Vagina (tissue), 2 donors: ENCODE measurements around the gene COL27A1. TPM values are rescaled to one million over a fixed set of nuclear protein-coding genes. Genes with fewer than 3 reads are reported as not detected.

Source experiments
- DNase-seq, 2 donors: peaks; one replicate each; pipeline ENCODE4 v3.0.0-alpha.2; 2017; ENCODE audit errors: extremely low spot score in 2 of 2
- H3K27ac ChIP-seq: fragments of 200-600 bp; sonication (generic); one replicate; pipeline ENCODE4 v1.5.1; 2019
- H3K27me3 ChIP-seq: fragments of 200-600 bp; sonication (generic); one replicate; pipeline ENCODE4 v1.5.1; 2019
- H3K36me3 ChIP-seq, 2 donors: fragments of 200-600 bp; sonication (generic); one replicate each; pipeline ENCODE4 v1.5.1; 2017 to 2019
- H3K4me1 ChIP-seq: fragments of 200-600 bp; sonication (generic); one replicate; pipeline ENCODE4 v1.5.1; 2019
- H3K4me3 ChIP-seq, 2 donors: fragments of 200-600 bp; sonication (generic); 1 replicate in 1 of 2; 2 replicates in 1 of 2; pipeline ENCODE4 v1.5.1; 2016 to 2019
- H3K9me3 ChIP-seq: fragments of 200-600 bp; sonication (generic); one replicate; pipeline ENCODE4 v1.5.1; 2019
- POLR2A ChIP-seq, 2 donors: fragments of 450-650 bp; IDR thresholded peaks; one replicate each; pipeline ENCODE4 v1.6.1; 2017; ENCODE audit warnings: antibody characterized with exemption in 2 of 2, mild to moderate bottlenecking in 2 of 2, moderate library complexity in 2 of 2
- POLR2AphosphoS5 ChIP-seq, 2 donors: sonication (generic); formaldehyde crosslinking; IDR thresholded peaks; one replicate each; pipeline ENCODE4 v1.9.0; 2017; ENCODE audit warnings: antibody characterized with exemption in 2 of 2, mild to moderate bottlenecking in 2 of 2, low read depth in 1 of 2; ENCODE audit not compliant: insufficient read depth in 1 of 2
- intact Hi-C: fragments of 100-400 bp; cut with DNase I; formaldehyde crosslinking; loops from one replicate; pipeline ENCODE4 v1.15.1; 2023
- total RNA-seq: library from RNA; depleted of rRNA; stranded (reverse); fragments of >200 nt; gene quantifications from one replicate; pipeline ENCODE4 v1.2.3, GENCODE V29; 2016
- TF ChIP-seq, protein P1 (sequence below), 3 experiments: fragments of 450-650 bp in 2 of 3; fragments of 200-600 bp in 1 of 3; sonication (generic) in 1 of 3; IDR thresholded peaks; one replicate each; pipeline ENCODE4 v1.5.1; 2017 to 2019; ENCODE audit warnings: antibody characterized with exemption in 3 of 3, mild to moderate bottlenecking in 2 of 3, moderate library complexity in 2 of 3

The COL27A1 gene
- total RNA-seq, 1 donor from 2014 or later: 17.2 TPM

DNA sequence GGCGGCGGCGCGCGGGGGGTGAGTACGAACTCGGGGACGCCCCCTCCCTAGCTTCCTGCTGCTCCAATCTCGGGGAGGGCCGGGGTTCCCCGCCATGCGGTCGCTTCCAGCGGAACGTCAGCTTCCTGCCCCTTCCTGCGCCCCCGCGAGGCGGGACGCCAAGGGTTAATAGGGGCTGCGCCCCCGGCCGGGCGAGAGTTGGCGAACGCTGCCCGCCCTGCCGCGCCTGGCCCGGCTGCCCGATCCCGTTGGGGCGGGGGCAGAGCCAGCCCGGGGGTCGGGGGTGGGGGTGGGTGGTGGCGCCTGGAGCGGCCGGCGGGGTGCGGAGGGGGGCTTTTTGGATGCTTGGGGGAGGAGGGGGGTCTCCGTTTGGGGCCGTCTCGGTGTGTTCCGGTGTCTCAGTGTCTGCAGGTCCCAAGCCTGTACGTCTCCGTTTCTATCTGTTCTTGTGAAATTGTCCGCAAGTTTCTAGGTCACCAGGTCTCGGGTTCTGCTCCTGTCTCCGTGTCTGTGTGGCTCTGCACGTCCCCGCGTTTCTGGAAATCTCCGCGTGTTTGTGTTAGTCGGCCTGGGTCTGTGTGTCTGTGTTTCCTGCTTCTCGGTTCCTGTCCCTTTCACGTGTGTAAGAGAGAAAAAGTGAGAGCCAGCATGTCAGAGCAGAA is 789 bp downstream of the COL27A1 start:
- H3K27me3 ChIP-seq: no peaks in the 10 kb centered on the region

DNA sequence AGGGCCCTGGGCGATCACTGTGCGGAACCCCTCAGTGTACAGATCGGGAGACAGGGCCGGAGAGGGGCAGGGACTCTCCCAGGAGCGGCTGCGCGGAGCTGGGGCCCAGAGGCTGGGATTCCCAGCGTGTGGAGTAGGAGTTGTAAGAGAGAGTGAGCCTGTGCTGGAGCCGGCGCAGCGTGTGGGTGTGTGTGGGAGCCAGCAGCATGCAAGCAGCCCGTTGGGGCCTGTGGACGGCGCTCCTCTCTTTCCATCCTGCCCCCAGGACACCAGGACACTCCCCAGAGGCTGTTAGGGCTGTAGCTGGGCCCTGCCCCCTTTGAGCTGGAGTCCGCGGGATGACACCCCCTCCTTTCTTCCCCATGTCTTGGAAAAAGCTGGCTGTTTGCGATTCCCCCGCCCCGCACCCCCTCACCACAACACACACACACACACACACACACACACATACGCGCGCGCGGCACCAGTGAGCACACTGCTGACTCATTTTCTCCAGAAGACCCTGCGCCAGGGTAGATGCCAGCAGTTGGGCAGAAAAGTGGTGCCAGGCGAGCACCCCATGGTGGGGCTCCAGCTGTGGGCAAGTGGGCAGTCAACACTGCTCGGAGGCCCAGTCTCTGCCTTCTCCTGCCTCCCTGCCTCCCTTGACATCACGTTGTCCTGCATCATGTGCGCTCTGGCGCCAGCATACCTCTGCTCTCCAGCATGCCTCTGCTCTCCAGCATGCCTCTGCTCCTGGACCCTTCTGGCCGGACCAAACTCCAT is 1.5 kb downstream of the COL27A1 start:
- intact Hi-C loops: no loop called here
- peak overlapping the region; percentile 52 to 71 for H3K4me3 ChIP-seq
- H3K36me3 ChIP-seq: no peaks in the 10 kb centered on the region
- H3K27me3 ChIP-seq: no peaks in the 10 kb centered on the region
- H3K9me3 ChIP-seq: no peaks in the 10 kb centered on the region
- TF ChIP-seq POLR2A (IDR thresholded peaks at IDR 0.05) (peak in 1 of 2 donors; percentile 36), POLR2AphosphoS5 (IDR thresholded peaks at IDR 0.05; ENCODE audit: insufficient read depth in 1 of 2, low read depth in 1 of 2) (peak in 1 of 2 donors; percentile 80)
- TF ChIP-seq, protein P1, sequence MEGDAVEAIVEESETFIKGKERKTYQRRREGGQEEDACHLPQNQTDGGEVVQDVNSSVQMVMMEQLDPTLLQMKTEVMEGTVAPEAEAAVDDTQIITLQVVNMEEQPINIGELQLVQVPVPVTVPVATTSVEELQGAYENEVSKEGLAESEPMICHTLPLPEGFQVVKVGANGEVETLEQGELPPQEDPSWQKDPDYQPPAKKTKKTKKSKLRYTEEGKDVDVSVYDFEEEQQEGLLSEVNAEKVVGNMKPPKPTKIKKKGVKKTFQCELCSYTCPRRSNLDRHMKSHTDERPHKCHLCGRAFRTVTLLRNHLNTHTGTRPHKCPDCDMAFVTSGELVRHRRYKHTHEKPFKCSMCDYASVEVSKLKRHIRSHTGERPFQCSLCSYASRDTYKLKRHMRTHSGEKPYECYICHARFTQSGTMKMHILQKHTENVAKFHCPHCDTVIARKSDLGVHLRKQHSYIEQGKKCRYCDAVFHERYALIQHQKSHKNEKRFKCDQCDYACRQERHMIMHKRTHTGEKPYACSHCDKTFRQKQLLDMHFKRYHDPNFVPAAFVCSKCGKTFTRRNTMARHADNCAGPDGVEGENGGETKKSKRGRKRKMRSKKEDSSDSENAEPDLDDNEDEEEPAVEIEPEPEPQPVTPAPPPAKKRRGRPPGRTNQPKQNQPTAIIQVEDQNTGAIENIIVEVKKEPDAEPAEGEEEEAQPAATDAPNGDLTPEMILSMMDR (IDR thresholded peaks at IDR 0.05): no peak
- DNase-seq: no peak
- peak overlapping the region; percentile 86 for H3K27ac ChIP-seq
- H3K4me1 ChIP-seq: peaks cover 71% of the 10 kb centered on the region

More for the DNA sequence above, 789 bp downstream of the COL27A1 start:
- H3K27ac ChIP-seq: peak overlapping the region; percentile 86
- peak overlapping the region; percentile 52 to 71 for H3K4me3 ChIP-seq
- TF ChIP-seq POLR2A (IDR thresholded peaks at IDR 0.05) (no peak), POLR2AphosphoS5 (IDR thresholded peaks at IDR 0.05; ENCODE audit: insufficient read depth in 1 of 2, low read depth in 1 of 2) (no peak)
- TF ChIP-seq, protein P1 (IDR thresholded peaks at IDR 0.05): no peak
- no peak for DNase-seq
- no peaks in the 10 kb centered on the region for H3K36me3 ChIP-seq
- H3K9me3 ChIP-seq: no peaks in the 10 kb centered on the region
- intact Hi-C loops: no loop called here
- H3K4me1 ChIP-seq: peaks cover 65% of the 10 kb centered on the region

DNA sequence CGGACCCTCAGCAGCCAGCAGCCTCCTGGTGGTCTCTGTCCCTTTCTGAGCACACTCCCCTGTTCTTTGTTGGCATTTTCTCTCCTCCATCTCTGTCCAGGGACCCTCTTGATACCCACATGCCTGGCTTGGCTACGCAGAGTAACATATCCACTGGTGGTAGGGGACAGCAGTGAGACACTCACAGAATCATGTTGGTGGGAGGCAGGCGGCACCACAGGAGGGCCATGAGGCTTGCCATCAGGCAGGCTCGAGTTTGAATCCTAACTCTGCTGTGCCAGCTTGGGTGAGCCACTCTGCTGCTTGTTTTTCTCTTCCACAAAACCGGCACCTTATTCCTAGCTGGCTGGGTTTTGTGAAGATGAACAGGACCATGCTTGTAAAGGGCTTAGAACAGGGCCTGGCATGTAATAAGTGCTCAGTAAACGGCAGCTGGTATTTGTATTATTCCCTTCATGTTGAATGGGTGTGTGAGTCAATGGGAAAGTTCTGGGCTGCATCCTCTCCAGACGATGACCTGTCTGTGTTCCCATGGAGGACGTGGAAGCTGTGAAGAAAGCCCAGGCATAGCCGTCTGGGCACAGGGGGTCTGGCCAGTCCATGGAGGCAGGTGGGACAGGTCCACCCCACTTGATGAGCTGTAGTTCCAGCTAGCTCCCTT is 2.3 kb downstream of the COL27A1 start:
- intact Hi-C loops: no loop called here
- DNase-seq: no peak
- TF ChIP-seq, protein P1 (IDR thresholded peaks at IDR 0.05): no peak
- Histone ChIP-seq H3K4me1 (peaks cover 79% of the 10 kb centered on the region), H3K36me3 (no peaks in the 10 kb centered on the region), H3K27ac (peak overlapping the region; percentile 86), H3K27me3 (no peaks in the 10 kb centered on the region), H3K9me3 (no peaks in the 10 kb centered on the region), H3K4me3 (peak overlapping the region in 1 of 2 donors; percentile 71)

DNA sequence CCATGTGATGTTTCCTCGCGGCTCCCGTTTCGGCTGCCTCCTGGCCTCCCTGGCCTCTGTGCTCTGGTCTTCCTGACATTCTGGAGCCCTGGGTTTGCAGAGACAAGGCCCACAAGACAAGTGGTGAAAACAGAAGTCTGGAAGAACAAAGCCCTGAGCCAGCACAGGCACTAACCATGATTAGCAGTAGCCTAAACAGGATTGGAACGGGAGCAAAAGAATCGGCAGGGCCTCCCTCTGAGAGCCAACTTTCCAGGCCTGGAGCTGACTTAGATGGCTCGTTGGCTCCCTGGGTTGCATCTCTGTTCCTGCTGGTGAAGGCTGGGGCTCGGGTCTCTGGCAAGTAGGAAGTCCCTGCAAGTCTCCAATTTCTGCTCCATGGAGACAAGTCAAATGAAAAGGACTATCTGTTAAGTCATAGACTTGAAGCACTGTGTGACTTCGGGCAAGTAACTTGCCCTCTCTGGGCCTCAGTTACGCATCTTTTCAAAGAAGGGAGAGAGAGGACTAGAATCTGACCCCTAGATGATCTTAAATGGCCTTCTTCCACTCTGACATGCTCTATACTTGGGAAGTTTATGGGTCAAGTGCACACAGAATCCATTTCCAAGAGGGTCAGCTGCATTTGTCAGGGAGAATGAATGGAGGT is 3.3 kb downstream of the COL27A1 start:
- Histone ChIP-seq H3K27me3 (no peaks in the 10 kb centered on the region), H3K4me1 (peaks cover 87% of the 10 kb centered on the region), H3K4me3 (no peak overlapping the region), H3K27ac (peak overlapping the region; percentile 86), H3K36me3 (no peaks in the 10 kb centered on the region), H3K9me3 (no peaks in the 10 kb centered on the region)
- TF ChIP-seq POLR2AphosphoS5 (IDR thresholded peaks at IDR 0.05; ENCODE audit: insufficient read depth in 1 of 2, low read depth in 1 of 2): no peak
- TF ChIP-seq POLR2A (IDR thresholded peaks at IDR 0.05): no peak
- TF ChIP-seq, protein P1 (IDR thresholded peaks at IDR 0.05): no peak
- intact Hi-C loops: loop anchor here (1.0 kb wide), 1 partner anchor 134 kb away; no protein-coding TSS in a partner anchor
- DNase-seq: no peak
